Fibroblast of lung (primary cell): ENCODE measurements around the gene SLC44A1.

Experiments
- CTCF ChIP-seq, 2 donors: IDR thresholded peaks in 1 of 2; conservative IDR thresholded peaks in 1 of 2; 1 replicate in 1 of 2; 2 replicates in 1 of 2; pipeline ENCODE4 v1.5.1; 2011 to 2012; ENCODE audit warnings: low read length in 2 of 2, control low read depth in 1 of 2, inconsistent platforms in 1 of 2, low read depth in 1 of 2, mild to moderate bottlenecking in 1 of 2
- EZH2 ChIP-seq: IDR thresholded peaks from 2 replicates; pipeline ENCODE4 v1.5.1; 2012; ENCODE audit warnings: low read length, control low read depth, mild to moderate bottlenecking; ENCODE audit errors: missing control alignments

DNA sequence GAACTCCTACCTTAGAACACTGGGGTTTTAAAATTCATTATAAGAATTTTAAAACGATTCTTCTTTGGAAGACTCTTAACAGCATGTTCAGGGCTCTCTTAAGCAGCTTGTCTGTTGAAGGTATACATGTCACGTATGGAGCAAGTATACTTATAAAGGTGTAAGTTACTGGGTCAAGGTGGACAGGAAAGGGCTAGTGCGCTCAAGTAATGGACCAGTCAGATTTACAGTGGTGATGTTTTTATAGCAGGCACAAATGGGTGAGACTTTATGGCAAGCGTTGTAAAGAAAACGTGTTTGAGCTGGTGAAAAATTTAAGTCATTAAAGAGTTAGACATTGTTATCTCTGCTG, 7.9 kb downstream of the SLC44A1 start:
- TF ChIP-seq CTCF (conservative IDR thresholded peaks at IDR 0.05 in 1 of 2, IDR thresholded peaks at IDR 0.05 in 1 of 2; ENCODE audit: low read depth in 1 of 2, low read length in 2 of 2) (no peak), EZH2 (no peak)
